GM21723 (cell line): ENCODE results near the gene ISM1.

Experiments used
- ATAC-seq: cut with Tn5 transposase; IDR thresholded peaks from one replicate; pipeline ENCODE4 v1.9.1; 2021; ENCODE audit warnings: mild to moderate bottlenecking, moderate library complexity; ENCODE audit not compliant: unreplicated experiment

The ISM1 gene

DNA sequence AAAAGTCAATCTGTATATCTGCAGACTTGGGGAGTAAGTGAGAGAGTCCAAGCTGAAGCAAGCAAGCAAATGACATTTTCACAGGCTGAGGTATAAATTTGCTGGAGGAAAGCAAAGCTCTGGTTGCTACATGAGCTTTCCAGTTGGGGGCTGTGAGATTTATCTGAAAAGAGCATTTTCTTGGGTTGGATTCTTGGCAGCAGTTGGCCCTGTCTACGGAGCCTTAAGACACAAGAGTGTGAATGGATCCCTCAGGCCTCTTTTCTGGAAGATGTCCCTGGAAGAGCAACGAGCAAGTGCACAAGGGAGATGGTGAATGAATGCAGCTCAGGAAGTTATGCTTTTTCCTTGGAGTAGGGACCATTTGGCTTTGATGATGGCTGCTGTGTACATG is 30.8 kb downstream of the ISM1 start:
- no peak for ATAC-seq

DNA sequence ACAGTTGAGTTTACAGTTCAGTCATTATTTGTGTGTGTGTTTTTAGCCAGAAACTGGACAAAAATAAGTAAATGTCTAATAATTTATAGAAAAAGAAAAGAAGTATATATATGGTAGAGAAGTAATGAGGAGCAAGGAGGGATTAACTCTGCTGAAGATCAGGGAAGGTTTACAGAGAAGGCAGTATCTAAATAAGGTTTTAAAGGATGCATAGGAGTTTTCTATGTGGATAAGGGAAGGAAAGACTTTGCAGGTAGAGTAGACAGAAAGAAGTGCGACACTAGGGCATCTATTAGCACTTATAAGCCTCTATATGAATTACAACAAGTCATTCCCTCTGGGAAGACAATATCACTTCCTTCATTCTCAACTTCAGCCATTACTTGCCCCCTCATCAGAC is 34.3 kb downstream of the ISM1 start:
- ATAC-seq: no peak

DNA sequence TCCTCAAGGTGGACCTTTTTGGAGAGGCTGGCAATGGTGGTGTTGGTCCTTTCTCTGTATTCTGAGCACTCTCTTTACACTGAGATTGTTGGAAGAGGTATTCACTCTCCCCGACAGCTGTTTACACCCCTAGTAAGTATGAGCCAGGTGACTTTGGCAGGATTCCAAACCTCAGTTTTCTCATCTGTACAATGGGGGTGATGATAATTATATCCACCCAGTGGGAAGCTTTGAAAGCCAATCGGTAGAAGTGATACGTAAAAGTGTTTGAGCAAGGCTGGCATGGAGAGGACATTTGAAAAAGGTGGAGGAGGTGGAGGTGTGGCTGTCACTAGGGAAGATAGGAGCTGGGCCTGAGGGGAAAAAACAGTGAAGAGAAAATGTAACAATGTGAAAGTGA is 35.5 kb downstream of the ISM1 start:
- no peak for ATAC-seq

DNA sequence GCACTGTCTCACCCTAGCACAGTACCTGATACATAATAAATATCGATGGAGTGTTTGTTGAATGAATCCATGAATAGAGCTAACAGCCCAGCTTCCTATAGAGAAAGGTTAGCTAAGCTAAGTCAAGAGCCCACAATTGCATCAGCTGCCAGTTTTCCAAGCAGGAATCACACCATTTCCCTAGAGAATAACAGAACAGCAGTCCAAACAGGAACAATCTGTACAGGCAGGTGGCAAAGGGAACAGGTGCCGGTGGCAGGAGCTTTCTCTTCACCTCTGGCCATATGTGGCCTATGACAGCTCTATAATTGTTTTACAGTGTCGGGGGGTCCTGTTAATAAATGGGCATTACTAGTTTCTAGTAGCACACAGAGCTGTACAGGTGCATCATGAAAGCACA is 38.8 kb downstream of the ISM1 start:
- no peak for ATAC-seq

DNA sequence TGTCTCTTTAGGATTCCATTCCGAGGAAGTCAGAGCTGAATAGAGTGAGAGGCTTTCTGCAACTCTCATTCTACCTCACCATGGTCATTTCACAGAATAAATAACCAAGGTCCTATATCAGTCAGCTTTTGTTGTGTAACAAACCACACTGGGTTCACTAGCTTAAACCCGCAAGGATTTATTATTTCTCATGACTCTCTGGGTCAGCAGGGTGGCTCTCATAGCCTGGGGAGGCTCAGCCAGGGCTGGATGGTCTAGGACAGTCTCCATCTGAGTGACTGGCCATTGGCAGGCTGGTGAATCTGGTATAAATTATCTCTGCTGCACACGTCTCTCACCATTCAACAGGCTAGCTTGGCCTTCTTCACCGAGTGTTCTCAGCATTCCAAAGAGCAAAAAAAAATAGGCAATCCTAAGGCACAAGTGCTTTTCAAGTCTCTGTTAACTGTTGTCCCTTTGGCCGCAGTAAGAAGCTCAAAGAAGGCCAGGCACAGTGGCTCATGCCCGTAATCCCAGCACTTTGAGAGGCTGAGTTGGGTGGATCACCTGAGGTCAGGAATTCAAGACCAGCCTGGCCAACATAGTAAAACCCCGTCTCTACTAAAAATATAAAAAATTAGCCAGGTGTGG is 39.7 kb downstream of the ISM1 start:
- no peak for ATAC-seq

DNA sequence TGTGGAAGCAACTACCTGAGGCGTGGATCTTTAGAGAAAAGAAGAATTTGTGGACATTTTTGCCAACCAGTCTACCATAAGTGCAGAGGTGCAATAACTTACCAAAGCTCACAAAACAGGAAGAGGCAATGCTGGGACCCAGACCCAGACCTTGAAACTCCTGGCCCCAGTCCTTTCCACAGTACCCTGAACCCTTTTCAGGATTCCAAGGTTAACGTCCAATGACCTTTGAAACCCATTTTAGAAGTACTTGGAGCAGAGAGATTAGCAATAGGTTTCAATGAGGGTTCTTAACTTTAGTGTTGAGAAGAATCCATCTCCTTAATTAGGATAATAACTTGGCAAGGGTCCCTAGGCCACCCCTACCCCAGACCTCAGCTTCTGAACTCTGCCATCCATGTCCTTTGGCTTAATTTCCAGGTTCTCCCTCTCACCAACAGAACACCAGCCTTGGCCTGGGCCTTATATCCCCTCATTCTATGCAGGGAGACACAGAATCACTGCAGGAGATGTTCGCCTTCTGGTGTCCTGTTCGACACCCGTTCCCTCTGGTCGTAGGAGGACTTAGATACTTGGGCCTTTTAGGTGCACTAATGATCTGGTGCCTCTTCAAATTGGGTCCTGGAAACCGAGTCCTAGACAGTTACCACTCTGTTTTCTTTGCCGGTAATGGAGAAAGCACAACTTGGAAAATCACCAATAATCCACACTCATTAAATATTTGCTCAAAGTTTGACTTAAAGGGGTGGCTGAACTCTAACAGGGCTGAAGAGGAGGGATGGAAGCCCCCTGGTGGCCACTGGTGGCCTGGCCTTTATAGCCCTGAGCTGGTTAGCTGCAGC is 40.6 kb downstream of the ISM1 start:
- no peak for ATAC-seq

DNA sequence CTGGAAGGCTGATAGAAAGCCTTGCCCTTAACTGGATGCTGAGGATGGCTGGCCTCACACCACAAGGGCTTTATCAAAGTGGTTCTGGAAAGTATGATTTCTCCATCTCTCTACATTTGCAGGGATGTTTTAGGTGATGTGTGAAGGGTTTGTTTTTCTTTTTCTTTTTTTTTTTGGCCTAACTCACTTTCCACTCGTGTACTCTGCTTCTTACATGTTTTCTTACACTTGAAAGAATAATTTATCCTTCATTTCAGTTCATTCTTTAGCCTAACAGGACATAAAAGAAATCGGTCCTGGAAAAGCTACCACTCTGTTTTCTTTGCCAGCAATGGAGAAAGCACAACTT is 41.2 kb downstream of the ISM1 start:
- ATAC-seq: no peak

DNA sequence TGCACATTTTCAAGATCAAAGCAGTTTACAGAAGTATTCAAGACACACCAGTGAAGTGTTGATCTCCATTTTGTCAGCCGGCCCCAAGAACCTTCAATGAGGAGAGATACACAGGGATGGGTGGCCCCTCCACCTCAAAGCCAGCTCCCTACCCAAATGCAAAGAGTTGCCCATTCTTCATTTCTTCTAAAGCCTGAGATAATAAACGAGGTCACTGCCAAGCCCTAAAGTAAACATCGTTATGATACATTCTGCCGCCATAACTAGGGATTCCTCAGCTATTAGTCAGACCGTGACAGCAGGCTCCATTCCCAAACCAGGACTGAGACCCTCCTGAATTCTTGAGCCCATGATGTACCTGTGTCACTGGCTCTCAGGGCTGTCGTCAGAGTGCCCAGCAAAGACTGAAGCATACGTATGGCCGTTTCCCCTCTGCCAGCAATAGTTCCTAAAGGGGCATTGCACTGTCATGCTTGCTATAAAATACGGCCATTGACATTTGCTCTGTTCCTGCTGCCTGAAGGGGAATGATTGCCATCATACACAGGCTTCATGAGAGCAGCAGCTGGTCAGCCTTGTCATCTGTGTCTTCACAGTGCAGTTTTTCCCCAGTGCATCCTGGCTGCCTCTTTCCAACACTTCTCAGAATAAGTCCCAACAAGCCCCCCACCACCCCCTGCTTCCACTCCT is 41.7 kb downstream of the ISM1 start:
- no peak for ATAC-seq

DNA sequence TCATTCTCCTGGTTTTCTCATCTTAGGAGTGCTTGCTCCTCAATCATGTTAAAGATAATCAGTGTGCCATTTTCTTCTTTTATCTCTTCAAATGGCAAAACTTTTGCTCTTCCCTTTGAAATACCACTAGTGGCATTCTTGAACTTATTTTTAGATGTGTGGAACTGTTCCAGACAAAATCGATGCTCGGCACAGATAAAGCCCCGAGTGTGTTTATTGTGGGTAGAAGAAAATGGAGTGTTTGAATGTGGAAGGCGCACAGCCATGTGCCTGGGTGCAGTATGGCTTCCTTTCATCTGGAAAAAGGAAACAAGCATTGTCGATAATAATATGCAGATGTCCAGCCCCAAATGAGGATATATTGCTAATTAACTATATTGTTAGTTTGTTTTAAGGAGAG is 42.4 kb downstream of the ISM1 start:
- no peak for ATAC-seq

DNA sequence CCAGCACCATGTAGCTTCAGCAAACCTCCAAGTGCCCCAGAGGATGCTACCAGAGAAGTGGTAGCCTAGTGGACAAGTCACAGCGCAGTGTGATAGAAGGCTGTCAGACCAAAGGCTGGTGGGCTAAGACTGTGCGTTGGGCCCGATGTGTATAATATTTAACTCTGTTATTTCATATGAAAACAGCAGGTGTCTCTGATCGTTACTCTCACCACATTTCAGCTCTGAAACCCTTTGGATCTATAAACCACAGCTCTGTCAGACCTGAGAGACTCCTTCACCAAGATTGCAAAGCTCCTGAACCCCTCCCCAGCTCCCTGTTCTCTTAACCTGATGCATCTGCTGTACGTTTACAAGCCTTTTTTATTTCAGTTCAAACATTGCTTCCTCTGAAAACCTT is 43.8 kb downstream of the ISM1 start:
- ATAC-seq: no peak

DNA sequence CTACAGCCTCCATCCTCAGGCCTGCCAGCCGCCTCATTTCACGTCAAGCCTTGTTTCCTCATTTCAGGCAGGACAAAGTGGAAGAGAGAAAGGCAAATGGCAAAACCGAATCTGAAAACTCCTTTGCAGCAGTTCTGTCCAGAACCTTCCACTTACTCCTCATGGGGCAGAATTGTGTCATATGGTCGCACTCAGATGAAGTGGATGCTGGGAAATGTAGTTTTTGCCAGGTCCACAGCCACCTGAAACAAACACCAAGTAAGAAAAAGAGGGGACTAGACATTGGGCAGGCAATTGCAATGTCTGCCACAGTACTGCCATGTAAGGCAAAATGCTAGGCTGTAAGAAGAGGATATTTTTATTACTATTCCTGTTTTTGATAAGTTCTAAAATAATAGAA is 44.9 kb downstream of the ISM1 start:
- ATAC-seq: no peak

DNA sequence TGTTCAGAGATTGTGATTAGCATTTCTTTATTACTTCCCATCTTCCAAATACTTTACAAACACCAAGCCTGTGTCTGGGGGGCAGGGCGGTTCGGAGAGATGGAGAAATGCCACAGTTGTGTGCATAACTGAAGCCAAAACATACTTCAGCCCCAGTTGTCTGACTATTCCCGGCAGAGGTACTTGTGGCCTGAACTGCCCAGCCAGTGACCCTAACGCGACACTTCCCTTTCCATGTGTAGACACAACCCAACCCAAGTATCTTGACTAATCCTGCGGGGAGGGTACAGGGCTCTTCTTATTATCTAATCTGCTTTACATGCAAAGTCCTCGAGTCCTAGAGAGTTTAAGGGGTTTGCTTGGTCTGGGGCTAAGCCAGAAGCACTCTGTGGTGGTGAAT is 46.2 kb downstream of the ISM1 start:
- no peak for ATAC-seq

DNA sequence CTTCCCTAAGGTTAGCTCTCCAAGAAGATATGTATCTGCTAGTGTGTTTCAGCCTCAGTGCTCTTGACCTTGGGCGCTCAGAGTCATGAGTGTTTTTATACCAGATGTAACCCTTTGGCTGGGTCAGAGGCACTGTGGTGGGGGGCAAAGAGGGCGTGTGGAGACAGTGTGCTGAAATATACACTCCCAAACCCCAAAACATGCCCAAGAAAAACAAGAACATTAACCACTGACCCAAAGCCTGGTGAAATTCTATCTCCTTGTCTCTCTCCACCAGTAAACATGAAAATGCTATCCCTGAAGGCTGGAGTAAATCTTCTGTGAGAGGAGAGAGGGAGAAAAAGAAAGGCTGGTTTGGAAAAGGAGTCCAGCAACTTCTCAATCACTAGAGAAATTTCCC is 47.9 kb downstream of the ISM1 start:
- no peak for ATAC-seq

DNA sequence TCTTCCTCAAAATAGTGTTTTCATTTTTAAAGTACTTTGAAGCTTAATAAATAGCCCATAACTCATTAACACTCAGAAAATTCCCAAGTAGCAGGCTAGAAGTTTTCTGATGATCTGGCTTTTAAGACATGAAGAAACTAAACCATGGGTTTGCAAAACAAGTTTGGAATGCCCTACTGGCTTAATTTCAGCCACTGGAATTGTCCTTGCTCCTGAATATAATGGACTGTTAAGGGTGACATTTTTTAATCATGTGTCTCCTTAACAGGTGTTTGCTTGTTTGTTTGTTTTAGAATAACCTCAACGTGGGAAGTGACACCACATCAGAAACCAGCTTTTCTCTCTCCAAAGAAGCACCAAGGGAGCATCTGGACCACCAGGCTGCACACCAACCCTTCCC is 49.1 kb downstream of the ISM1 start:
- ATAC-seq: no peak

DNA sequence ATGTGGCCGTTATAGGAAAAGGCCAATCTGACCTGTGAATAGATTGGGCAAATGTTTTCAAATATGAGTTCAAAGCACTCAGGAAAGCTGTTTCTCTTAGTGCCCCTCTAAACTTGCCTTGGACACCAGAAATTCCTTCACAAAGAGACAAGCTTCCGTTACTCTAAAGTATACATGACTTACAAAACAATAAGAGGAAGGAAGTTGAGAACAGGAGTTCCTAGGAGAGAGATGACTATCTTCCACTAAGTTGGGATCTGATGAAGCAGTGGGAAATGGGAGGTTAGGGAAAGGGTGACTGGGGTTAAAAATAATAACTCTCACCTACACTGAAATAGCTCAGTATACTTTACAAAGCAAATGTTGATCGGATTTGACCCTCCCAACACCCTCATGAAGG is 50.0 kb downstream of the ISM1 start:
- ATAC-seq: no peak

DNA sequence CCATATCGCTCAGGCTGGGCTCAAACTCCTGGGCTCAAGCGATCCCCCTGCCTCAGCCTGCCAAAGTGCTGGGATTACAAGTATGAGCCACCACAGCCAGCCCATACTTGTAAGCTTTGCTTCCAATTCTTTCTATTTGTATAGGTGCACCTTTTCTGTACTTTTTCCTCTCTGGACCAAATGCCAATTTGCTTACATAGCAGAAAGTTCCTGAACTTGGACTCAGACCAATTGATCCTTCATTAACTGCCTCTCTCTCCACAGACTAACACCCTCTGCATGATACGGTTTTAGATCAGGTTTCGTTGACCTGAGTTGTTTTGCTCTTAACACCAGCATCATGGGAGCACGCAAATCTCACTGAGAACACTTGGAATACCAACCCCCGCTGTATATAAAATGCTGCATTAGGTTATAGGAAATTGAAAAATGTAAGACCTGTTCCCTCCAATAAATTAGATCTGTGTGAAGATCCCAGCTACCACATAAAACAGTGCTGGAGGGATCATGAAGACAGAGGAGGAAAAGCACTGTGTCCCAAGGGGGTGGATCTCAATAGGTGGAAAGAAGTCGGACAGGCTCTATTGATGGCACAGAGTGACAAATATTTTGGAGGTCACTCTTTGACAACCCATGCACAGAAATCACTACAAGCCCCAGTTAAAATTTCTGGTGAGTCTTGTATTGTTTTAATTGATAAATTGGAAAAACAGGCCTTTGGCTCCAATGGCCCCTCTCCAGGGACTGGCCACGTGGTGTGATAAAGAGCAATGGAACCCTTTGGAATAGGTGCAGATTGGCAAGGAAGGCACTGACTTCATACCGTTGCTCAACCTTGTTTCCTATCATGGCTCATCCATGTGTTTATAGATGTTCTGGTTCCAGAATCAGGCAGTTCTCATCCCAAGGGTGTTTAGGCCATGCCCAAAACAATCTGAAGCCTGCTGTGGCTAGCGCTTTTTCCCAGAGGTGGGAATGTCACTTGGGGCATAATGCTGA is 51.2 kb downstream of the ISM1 start:
- no peak for ATAC-seq

DNA sequence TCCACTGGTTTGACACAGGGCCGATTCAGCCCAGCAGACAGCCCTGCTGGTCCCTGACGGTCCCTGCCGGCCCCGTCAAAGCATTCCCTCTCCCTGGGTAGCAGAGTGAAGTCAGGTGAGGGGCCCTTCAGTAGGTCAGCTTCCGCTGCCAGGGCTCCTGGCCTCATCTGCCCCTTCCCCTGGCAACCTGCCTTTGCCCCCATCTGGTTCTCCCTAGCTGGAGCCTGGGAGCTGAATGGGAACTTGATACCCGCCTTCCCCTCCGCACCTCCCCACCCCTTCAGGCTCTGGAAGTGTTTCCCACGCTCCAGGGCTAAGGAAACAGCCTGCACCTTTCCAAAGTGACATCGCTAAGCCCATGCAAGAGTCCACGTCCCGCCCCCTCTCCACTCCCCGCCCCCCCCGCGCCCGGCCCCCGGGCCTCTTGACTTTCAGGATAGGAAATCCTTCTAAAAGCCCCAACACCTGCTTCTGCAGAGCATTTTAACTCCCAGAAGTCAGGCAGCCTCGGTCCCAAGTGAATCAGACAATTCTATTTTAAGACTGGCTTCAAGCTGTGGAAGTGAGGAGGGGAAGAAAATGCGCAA is 53.3 kb downstream of the ISM1 start:
- ATAC-seq: no peak

DNA sequence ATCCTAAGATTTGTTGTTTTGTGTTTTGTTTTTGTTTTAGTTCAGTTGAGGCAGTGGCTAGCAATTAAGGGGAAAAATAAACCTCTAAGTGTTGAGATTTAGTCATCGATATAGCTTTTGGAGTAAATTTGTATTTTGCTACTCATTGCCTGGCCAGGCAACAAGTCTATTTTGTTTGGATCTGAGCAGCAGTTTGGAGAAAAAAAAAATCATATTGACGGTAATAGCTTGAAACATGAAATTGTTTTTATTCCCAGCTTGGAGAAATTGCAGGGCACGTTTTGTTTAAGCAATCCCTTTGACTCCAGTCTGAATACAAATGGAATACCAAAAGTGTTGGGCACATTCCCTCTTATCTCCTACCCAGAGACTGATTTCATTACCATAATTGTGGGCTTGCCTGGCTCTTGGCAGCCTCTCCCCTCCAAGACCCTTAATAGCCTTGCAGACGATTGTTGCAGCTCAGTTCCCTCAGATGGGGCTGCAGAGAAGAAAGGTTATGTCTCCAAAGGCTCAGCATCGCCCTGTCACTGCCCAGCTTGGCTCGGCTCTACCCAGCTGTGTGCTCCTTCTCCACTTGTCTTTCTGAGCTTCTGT is 56.0 kb downstream of the ISM1 start:
- no peak for ATAC-seq

DNA sequence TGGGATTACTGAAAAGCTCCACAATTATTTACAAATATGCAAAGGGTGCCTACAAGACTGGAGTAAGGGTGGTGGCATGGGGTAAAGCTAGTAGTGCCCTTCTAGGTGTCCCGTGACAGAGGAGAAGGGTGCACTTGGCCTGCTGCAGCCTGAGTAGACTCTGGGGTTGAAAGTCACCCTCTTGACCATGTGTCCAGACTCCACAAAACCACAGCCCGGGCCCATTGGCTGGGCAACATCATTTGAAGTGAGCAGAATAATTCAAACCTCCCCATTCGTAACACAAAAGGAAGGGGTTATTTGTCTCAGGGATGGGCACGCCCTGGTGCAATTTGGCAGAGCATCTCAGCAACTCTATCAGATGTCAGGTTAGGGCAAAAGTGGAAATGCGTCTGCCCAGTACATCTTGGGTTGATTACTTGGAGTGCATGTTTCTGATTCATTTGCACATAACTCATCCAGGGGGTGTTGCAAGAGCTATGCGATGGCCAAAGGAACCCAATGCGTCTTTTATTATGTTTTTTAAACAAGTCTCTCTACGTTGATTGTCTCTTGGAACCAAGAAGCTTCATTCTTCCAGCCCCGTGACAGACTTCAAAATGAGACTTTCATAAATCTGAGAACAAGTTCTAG is 56.7 kb downstream of the ISM1 start:
- ATAC-seq: no peak
